ENCODE measurements around the gene DNAJB12.
A peak's percentile ranks its signal among the peaks of the same experiment; 100 is the strongest.

The DNAJB12 gene

GRCh38 chr10:72334196-72334824, 20.4 kb downstream of the DNAJB12 start:
- Histone ChIP-seq H3K9me3 (ENCODE audit: insufficient read depth, low read length) (no peaks in the 10 kb centered on the region), H3K79me2 (ENCODE audit: insufficient read depth, low read length) (no peaks in the 10 kb centered on the region), H3K9ac (ENCODE audit: low read length) (peak overlapping the region; percentile 44), H3K27ac (ENCODE audit: low read depth, low read length) (peak overlapping the region; percentile 92), H4K20me1 (ENCODE audit: low read depth, low read length) (no peaks in the 10 kb centered on the region), H3K4me3 (ENCODE audit: insufficient read depth, low read length, poor library complexity, severe bottlenecking) (no peak overlapping the region), H3K9me2 (replicated peaks; ENCODE audit: insufficient read depth, low read length) (no peaks in the 10 kb centered on the region), H2AFZ (ENCODE audit: low read depth, low read length, severe bottlenecking) (no peak overlapping the region), H3K36me3 (ENCODE audit: low read length) (no peaks in the 10 kb centered on the region; the same call in 1 of the 2 replicates), H3K27me3 (ENCODE audit: low read length) (no peaks in the 10 kb centered on the region), H3F3A (ENCODE audit: insufficient read depth) (peaks cover 34% of the 10 kb centered on the region), H3K4me2 (ENCODE audit: low read depth, low read length, poor library complexity, severe bottlenecking) (peak overlapping the region; percentile 45)
- no peak for TF ChIP-seq EZH2phosphoT487 (conservative IDR thresholded peaks at IDR 0.05; ENCODE audit: low read length)
- TF ChIP-seq CTCF (IDR thresholded peaks at IDR 0.05; ENCODE audit: insufficient read depth, low read length, poor library complexity, severe bottlenecking) = peak; percentile 64

- peak overlapping the region; percentile 90 for H3K4me2 ChIP-seq (ENCODE audit: low read depth, low read length, poor library complexity, severe bottlenecking)
- H3K4me3 ChIP-seq (ENCODE audit: insufficient read depth, low read length, poor library complexity, severe bottlenecking) = no peak overlapping the region
These were observed 21.4 kb downstream of the DNAJB12 start for GRCh38 chr10:72333112-72334015.

GRCh38 chr10:72332423-72333111, 22.2 kb downstream of the DNAJB12 start:
- H3F3A ChIP-seq (ENCODE audit: insufficient read depth) = peaks cover 42% of the 10 kb centered on the region
- no peaks in the 10 kb centered on the region for H4K20me1 ChIP-seq (ENCODE audit: low read depth, low read length)
- peak overlapping the region; percentile 92 for H3K27ac ChIP-seq (ENCODE audit: low read depth, low read length)
- H2AFZ ChIP-seq (ENCODE audit: low read depth, low read length, severe bottlenecking) = no peak overlapping the region
- no peaks in the 10 kb centered on the region for H3K79me2 ChIP-seq (ENCODE audit: insufficient read depth, low read length)
- no peaks in the 10 kb centered on the region for H3K9me3 ChIP-seq (ENCODE audit: insufficient read depth, low read length)
- peak overlapping the region; percentile 83 for H3K9ac ChIP-seq (ENCODE audit: low read length)
- H3K36me3 ChIP-seq (ENCODE audit: low read length) = no peaks in the 10 kb centered on the region; the same call in 1 of the 2 replicates
- no peaks in the 10 kb centered on the region for H3K9me2 ChIP-seq (replicated peaks; ENCODE audit: insufficient read depth, low read length)
- TF ChIP-seq CTCF (IDR thresholded peaks at IDR 0.05; ENCODE audit: insufficient read depth, low read length, poor library complexity, severe bottlenecking) = no peak
- TF ChIP-seq EZH2phosphoT487 (conservative IDR thresholded peaks at IDR 0.05; ENCODE audit: low read length) = no peak
- H3K4me3 ChIP-seq (ENCODE audit: insufficient read depth, low read length, poor library complexity, severe bottlenecking) = peak overlapping the region; percentile 52
- H3K27me3 ChIP-seq (ENCODE audit: low read length) = no peaks in the 10 kb centered on the region
- H3K4me2 ChIP-seq (ENCODE audit: low read depth, low read length, poor library complexity, severe bottlenecking) = peak overlapping the region; percentile 90

More at GRCh38 chr10:72333112-72334015, 21.4 kb downstream of the DNAJB12 start:
- Histone ChIP-seq H3K27ac (ENCODE audit: low read depth, low read length) (peak overlapping the region; percentile 92), H2AFZ (ENCODE audit: low read depth, low read length, severe bottlenecking) (no peak overlapping the region), H3K36me3 (ENCODE audit: low read length) (no peaks in the 10 kb centered on the region; the same call in 1 of the 2 replicates), H3K9ac (ENCODE audit: low read length) (peak overlapping the region; percentile 83), H4K20me1 (ENCODE audit: low read depth, low read length) (no peaks in the 10 kb centered on the region), H3K9me2 (replicated peaks; ENCODE audit: insufficient read depth, low read length) (no peaks in the 10 kb centered on the region), H3K79me2 (ENCODE audit: insufficient read depth, low read length) (no peaks in the 10 kb centered on the region), H3K9me3 (ENCODE audit: insufficient read depth, low read length) (no peaks in the 10 kb centered on the region), H3K27me3 (ENCODE audit: low read length) (no peaks in the 10 kb centered on the region), H3F3A (ENCODE audit: insufficient read depth) (peaks cover 39% of the 10 kb centered on the region)
- TF ChIP-seq CTCF (IDR thresholded peaks at IDR 0.05; ENCODE audit: insufficient read depth, low read length, poor library complexity, severe bottlenecking) (no peak), EZH2phosphoT487 (conservative IDR thresholded peaks at IDR 0.05; ENCODE audit: low read length) (no peak)
